GM19452 (cell line): Measurements from ENCODE around the gene LCE1D.

Experiments used
- ATAC-seq: cut with Tn5 transposase; IDR thresholded peaks from one replicate; pipeline ENCODE4 v1.9.1; 2021; ENCODE audit not compliant: unreplicated experiment

LCE1D gene, protein sequence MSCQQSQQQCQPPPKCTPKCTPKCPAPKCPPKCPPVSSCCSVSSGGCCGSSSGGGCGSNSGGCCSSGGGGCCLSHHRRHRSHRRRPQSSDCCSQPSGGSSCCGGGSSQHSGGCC

DNA sequence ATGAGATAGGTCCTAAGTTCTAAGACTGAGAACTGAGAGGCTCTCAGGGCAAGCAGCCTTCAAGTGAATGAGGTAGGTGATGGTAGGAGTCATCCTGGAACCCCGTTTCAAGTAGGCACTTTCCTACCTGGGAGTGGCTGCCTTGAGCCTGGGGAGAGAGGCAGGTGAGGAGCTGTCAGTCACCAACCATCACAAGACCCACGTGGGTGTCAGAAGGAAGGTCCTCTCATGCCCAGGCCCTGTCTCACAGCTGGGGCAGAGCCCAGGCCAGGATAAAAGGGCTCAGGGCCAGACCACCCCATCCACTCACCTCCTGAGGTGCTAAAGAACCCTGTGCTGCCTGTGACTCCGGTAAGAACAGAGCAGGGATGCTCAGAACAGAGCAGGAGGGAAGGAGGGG, at the start of gene LCE1D:
Gene LCE1D (plus strand): TSS at position 301 of the 400 bp plus-strand sequence. CDS start 1,074 bp downstream, outside the sequence.
- no peak for ATAC-seq

DNA sequence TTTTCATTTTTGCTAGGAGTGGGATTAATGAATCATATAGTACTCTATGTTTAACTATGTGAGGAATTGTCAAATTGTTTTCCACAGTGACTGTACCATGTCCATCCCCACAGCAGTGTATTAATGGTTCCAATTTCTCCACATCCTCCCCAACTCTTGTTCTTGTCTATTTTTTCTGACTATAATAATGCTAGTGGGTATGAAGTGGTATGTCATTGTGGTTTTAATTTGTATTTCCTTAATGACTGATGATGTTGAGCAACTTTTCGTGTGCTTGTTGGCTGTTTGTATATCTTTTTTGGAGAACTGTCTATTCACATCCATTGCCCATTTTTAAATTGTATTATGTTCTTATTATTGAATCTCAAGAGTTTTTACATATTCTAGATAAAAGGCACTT, 48.7 kb upstream of the LCE1D start:
- ATAC-seq = no peak

DNA sequence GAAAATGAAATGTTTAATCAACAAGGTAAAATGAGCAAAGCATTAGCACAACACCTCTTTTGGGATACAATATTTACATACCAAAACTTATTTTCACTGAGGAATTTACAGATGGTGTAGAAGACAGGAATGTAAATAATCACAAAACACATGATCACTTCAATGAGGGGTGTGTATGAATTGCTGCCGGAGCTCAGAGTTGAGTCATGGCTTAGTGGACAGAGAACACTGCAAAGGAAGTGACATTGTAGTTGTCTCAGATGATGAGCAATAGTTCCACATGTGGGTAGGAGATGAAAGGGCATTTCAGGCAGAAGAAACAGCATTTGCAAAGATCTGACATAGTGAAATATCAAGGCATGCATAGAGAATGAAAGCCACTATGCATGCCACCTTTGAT, 44.3 kb upstream of the LCE1D start:
- ATAC-seq = no peak

DNA sequence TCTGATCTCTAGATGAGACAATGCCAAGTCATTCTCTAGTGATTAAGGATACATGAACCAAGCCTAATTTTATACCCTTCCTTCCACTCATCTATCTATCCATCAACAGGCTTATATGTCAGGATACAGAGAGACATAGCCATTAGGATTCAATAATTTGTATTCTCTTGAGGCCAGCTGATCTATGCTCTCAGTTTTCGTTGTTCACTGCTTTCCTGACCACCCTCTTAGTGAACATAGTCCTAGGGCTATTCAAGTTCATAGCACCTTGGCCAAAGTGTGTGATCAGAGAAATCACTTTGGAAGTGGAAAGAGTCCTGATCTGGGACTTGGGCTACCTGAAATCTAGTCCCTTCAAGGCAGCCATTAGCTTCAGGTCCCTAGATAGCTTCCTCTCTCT, 42.9 kb upstream of the LCE1D start:
- no peak for ATAC-seq

DNA sequence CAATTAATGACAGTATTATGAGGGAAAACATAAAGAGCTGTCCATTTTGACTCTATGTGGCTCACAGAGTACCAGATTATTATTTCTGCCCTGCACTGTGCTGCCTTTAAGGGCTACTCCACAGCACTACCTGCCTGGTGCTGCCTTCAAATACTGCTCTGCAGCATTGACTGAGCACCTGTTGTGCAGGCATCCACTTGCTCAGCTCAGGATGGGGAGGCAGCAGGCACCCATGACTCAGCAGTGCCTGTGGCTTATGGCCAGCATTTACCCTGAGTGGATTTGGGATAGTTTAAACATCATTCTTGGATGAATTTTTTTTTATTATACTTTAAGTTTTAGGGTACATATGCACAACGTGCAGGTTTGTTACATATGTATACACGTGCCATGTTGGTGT, 39.6 kb upstream of the LCE1D start:
- ATAC-seq = no peak

DNA sequence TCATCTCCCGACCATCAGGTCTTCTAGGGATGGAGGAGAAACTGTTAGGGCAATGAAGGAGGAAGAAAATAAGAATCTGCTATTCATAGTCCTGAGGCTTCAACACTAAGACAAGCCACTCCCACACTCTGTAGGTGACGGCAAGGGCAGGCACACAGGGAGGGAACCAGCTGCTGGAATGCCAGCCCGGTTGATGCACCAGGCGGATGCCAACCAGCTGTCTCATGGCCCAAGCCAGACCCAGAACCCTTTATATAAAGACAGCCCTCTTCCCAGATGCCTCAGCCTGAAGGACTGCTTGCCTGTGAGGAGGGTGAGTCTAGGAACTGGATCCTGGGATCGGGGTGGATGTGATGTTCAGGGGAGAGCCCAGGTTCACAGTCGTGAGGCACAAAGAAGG, 38.8 kb upstream of the LCE1D start, which contains the start of gene KPRP:
Gene KPRP (plus strand): TSS at position 279 of the 400 bp plus-strand sequence. CDS start 1,564 bp downstream, outside the sequence.
- ATAC-seq = no peak

DNA sequence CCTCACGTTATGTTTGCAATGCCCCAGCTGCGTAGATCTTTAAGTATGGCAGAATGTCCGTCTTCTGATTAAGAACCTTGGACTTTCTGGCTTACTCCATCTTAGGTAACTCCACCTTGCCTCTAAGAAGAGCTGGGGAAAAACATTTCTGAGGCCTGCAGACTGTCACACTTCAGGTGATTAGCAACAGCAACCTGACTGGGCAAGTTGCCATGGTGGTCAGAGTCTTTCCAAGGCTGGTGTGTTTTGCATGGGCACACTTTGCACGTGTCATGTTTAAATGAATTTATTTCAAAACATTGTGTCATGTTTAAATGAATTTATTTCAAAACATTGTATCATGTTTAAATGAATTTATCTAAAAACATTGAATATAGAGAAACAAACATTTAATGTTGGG, 37.9 kb upstream of the LCE1D start:
- ATAC-seq = no peak

DNA sequence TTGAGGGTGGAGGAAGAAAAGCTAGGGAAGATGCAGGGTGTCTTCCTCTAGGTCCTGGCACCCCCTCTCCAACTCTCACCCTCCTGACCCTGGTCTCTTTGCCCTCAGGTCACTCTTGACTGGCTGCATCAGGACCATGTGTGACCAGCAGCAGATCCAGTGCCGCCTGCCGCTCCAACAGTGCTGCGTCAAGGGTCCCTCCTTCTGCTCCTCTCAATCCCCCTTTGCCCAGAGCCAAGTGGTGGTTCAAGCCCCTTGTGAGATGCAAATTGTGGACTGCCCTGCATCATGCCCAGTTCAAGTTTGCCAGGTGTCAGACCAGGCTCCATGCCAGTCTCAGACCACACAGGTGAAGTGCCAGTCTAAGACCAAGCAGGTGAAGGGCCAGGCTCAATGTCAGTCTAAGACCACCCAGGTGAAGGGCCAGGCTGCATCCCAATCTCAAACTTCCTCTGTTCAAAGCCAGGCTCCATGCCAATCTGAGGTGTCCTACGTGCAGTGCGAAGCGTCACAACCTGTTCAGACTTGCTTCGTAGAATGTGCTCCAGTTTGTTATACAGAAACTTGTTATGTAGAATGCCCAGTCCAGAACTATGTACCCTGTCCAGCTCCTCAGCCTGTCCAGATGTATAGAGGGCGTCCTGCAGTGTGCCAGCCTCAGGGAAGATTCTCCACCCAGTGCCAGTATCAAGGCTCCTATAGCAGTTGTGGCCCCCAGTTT, 36.9 kb upstream of the LCE1D start:
- ATAC-seq = no peak

DNA sequence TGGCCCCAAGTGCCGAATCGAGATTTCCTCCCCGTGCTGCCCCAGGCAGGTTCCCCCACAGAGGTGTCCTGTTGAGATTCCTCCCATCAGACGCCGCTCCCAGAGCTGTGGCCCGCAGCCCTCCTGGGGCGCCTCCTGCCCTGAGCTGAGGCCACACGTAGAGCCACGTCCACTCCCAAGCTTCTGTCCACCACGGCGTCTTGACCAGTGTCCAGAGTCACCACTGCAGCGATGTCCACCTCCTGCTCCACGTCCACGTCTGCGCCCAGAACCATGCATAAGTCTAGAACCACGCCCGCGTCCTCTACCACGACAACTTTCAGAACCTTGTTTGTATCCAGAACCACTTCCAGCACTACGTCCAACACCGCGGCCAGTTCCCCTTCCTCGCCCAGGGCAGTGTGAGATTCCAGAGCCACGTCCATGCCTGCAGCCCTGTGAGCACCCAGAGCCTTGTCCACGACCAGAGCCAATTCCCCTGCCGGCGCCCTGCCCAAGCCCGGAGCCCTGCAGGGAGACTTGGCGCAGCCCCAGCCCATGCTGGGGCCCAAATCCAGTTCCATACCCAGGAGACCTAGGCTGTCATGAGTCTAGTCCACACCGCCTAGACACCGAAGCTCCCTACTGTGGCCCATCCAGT, 35.9 kb upstream of the LCE1D start:
- ATAC-seq = no peak

DNA sequence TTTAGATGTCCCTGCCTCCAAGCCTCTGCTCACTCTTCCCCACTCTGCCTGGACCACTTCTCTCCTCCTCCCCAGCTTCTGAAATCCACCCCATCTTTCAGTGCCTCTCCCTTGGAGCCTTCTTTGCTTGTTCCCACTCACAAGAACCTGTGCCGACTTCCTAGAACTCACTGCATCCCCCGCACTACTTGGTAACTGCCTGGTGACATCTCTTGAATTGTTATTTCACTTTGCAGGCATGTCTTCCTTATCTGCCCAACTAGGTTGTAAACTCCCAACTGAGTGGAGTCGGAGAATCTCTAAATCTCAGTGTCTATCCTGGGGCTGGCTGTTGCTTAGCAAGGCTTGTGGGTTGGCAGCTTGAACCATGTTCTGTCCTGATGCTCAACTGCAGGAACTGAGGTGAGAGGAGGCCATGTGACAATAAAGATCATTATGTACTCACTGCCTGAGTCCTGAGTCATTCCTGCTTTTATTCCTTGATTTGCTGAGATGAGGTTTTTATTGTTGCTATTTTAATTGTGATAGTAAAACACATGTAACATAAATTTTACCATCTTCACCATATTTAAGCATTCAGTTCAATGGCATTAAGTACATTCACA, 34.8 kb upstream of the LCE1D start:
- ATAC-seq = no peak

DNA sequence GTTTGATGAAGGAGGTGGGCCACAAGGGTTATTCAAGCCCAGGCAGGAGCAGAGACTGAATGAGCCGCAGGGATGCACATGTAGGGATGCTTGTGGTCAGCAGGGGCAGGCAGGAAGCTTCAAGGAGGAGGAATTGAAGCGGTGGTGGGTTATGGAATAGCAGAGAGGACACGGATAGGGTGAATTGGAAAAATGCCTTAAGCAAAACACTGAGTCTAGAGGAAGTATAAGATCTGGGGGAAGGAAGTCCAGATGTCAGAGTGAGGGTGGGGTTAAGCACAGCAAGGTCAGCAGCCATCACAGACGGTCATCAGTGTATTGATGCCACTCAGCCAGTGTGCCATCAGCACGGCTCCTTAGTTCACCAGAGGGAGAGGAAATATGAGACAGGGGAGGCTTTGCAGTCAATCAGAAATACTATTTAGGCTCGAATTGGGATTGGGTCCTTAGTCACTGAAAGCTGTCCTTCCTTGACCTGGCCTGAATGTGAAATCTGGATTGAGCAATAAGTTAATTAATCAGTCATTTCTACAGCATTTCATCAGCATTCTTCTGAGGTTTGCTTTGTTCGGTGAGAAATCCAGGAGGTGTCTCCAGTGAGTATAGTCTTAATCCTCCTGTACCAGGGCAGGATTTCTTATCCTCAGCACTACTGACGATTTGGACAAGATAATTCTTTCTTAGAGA, 27.5 kb upstream of the LCE1D start:
- no peak for ATAC-seq

DNA sequence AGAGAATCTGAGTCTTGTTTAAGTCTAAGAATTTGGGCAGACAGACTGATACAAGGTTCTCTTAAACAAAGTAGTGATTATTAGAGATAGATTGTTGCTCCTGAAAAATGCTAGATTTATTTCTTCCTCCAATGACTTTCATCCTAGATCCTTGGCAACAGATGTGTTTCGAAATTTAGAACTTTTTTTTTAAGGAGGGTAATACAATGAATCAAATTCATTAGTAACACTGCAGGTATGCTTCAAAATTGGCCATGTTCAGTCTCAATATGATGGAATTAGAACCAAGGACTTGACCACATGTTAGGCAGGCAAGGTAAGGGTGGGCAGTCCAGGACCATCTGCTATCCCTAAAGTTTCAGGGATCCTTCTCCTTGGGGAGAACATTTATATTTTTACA, 26.1 kb upstream of the LCE1D start:
- ATAC-seq = no peak

DNA sequence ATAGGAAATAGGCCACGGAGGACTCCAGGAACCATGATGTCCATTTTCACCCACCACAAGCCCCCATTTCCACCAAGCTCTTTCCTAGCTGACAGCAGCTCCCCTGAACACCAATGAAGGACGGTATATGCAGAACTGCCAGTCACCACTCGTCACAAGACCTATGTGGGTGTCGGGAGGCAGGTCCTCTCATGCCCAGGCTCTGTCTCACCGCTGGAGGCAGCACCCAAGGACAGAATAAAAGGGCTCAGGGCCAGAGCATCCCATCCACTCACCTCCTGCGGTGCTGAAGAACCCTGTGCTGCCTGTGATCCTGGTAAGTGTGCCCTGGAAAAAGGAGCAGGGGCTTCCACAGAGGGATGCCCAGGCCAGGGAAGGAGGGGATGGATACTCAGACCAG, 21.6 kb upstream of the LCE1D start, which contains the start of gene LCE1F:
Gene LCE1F (plus strand): TSS at position 266 of the 400 bp plus-strand sequence. CDS start 1,232 bp downstream, outside the sequence.
- ATAC-seq = no peak

DNA sequence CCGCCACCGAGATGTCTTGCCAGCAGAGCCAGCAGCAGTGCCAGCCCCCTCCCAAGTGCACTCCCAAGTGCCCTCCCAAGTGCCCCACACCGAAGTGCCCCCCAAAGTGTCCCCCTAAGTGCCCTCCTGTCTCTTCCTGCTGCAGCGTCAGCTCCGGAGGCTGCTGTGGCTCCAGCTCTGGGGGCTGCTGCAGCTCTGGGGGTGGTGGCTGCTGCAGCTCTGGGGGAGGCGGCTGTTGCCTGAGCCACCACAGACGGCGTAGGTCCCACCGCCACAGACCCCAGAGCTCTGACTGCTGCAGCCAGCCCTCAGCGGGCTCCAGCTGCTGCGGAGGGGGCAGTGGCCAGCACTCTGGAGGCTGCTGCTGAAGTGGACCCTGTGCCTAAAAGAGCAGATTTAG, 20.2 kb upstream of the LCE1D start:
- no peak for ATAC-seq

DNA sequence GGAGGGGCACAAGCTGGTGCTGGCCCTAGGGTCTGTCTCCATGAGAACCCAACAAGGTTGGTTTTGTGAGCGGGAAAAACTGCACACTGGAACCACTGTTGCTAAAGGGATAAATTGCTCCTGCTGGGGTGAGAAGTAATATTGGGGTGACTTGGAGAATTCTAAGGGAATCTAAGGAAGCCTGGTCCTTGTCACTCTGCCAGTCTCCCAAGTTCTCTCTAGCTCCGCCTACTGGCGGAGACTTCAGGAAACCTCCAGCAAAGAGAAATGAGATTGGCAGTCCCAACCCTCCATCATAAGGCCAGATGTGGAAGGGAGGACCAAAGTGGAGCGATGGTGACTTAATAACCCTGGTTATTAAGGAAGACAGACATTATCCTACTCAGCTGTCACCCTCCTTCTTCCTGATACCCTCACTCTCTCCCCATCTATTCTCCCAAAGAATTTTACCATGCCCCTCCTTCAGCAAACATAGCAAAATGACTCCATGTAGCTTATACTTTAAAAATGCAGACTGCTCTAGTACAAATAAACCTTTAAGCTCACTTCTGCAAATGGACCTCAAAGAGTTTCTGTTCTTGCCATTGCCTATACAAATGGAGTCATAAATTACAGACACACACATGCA, 18.9 kb upstream of the LCE1D start:
- no peak for ATAC-seq

DNA sequence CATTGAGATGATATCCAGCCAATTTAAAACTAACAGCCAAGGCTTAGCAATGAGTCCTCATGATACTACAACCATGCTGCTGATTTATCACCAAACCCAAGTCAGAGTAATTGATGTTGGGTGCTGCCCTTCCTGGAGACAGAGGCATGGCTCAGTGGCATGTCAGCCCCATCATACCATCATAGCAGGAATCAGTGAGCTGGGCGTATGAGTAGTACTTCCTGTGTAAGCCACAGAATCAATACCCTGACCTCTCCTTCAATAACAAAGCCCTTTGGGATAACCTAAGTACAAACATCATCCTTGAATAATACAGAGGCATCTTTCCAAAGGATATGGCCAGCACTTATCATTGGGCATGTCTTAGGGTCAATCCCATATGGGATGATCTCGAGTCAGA, 13.4 kb upstream of the LCE1D start:
- ATAC-seq = no peak

DNA sequence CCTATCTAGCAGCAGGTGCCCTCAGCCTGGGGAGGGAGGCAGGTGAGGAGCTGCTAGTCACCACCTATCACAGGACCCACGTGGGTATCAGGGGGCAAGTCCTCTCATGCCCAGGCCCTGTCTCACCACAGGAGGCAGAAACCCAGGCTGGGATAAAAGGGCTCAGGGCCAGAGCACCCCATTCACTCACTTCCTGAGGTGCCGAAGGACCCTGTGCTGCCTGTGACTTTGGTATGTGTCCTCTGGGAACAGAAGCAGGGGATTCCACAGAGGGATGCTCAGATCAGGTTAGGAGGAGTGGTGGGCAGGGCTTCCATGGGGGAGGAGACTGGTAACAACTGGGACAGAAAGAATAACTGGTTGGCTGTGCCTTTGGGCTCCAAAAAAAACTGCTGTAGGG, 10.4 kb upstream of the LCE1D start, which contains the start of gene LCE1E:
Gene LCE1E (plus strand): TSS at position 181 of the 400 bp plus-strand sequence. CDS start 1,043 bp downstream, outside the sequence.
- no peak for ATAC-seq

DNA sequence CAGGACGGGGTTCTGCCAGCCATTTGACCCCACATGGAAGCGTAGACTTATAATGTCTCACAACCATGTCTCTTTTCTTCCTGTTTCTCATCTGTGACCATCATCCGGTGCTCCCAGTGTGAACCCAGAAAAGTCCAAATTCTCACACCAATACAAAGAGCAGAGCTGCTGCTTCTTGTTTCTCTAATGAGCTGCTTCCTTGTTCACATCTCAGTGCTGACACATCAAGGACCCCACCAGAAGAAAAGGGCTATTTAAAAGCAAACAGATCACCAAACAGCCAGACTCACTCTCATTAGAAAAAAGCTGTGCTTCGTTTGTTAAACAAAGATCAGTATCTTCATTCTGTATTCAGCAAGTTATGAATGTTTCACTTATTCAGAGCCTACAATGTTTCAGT, 835 bp upstream of the LCE1D start:
- ATAC-seq = no peak

DNA sequence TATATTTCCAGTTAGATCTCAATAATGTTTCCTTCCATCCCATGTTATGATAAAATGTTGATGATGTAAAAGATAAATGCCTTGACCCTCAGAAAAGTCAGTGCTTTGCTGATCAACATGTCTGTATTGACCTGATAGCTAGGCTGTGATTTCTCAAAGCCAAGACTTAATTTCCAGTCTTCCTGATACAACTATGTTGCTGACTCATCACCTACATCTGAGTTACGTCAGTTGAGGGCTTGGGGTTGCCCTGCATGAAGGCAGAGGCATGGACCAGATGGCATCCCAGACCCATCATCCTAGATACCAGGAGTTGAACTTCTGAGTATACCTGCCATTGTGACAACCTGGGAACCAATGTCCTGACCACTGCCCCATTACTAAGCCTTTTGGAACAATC, 4.8 kb downstream of the LCE1D start:
- no peak for ATAC-seq

DNA sequence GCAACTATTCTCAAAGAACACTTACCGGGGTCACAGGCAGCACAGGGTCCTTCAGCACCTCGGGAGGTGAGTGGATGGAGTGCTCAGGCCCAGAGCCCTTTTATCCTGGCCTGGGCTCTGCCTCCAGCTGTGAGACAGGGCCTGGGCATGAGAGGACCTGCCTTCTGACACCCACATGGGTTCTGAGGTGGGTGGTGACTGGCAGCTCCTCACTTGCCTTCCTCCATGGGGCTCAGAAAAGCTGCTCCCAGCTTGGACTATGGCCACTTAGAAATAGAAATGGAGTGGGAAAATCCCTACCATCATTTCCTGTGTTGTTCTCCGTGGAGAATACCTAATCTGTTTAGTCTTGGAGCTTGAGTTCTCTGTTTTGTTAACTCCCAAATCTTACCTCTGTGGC, 10.1 kb downstream of the LCE1D start, which contains the start of gene LCE1C:
Gene LCE1C (minus strand): TSS at position 76 of the 400 bp plus-strand sequence. CDS start 1,173 bp downstream, outside the sequence.
- ATAC-seq = no peak

DNA sequence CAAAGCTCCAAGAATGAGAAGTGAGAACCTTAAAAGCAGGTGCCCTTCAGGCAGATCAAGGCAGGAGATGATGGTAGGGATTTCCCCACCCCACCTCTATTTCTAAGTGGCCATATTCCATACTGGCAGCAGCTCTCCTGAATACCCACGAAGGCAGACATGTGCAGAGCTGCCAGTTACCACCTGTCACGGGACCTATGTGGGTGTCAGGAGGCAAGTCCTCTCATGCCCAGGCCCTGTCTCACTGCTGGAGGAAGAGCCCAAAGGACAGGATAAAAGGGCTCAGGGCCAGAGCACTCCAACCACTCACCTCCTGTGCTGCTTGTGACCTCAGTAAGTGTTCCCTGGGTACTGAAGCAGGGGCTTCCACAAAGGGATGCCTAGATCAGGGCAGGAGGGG, 14.5 kb downstream of the LCE1D start:
- no peak for ATAC-seq
